Activated CD8-positive, alpha-beta T cell treated with anti-CD3 and anti-CD28 coated beads for 36 hours (primary cell): ENCODE measurements around the gene PACSIN1. TPM values are rescaled to one million over a fixed set of nuclear protein-coding genes. Genes with fewer than 3 reads are reported as not detected.

Experiments
- ATAC-seq: fragments of 200-7000 bp; cut with Tn5 transposase; one replicate; pipeline ENCODE4 v1.10.0; 2021; ENCODE audit warnings: mild to moderate bottlenecking, moderate library complexity
- CTCF ChIA-PET: fragments of 350-600 bp; sonication (Branson Sonifier 250); formaldehyde crosslinking; loops from one replicate; lab custom pipeline; 2021; ENCODE audit warnings: antibody characterized with exemption; lab: Charles Lee
- POLR2A ChIA-PET: fragments of 350-600 bp; sonication (Branson Sonifier 250); formaldehyde crosslinking; loops from one replicate; lab custom pipeline; 2021; ENCODE audit warnings: antibody characterized with exemption; lab: Charles Lee
- DNase-seq: peaks from one replicate; pipeline ENCODE4 v3.0.0-alpha.2; 2020
- H3K27ac Mint-ChIP-seq: one replicate; pipeline ENCODE4 v1.8.0; 2021; ENCODE audit warnings: mild to moderate bottlenecking, mixed read lengths
- H3K27me3 Mint-ChIP-seq: one replicate; pipeline ENCODE4 v1.8.0; 2021; ENCODE audit warnings: mixed read lengths
- H3K36me3 Mint-ChIP-seq: one replicate; pipeline ENCODE4 v1.8.0; 2021; ENCODE audit warnings: low read depth, mixed read lengths
- H3K4me1 Mint-ChIP-seq: one replicate; pipeline ENCODE4 v1.8.0; 2021; ENCODE audit warnings: low read depth, mixed read lengths
- H3K4me3 Mint-ChIP-seq: one replicate; pipeline ENCODE4 v1.8.0; 2021; ENCODE audit warnings: mild to moderate bottlenecking, moderate library complexity, mixed read lengths
- H3K9me3 Mint-ChIP-seq: one replicate; pipeline ENCODE4 v1.8.0; 2021; ENCODE audit warnings: mixed read lengths
- CTCF ChIP-seq: fragments of 200-600 bp; IDR thresholded peaks from one replicate; pipeline ENCODE4 v1.8.0; 2022; ENCODE audit warnings: antibody characterized with exemption, mild to moderate bottlenecking
- intact Hi-C: fragments of 100-400 bp; cut with micrococcal nuclease; formaldehyde crosslinking; loops from one replicate; pipeline ENCODE4 v1.10.0; 2022
- total RNA-seq, 2 experiments: library from RNA; stranded (reverse); gene quantifications; one replicate each; pipeline ENCODE4 v1.2.3, GENCODE V29; 2021

Gene PACSIN1
- total RNA-seq, 2 experiments from 2014 or later, result 0.47 to 0.51 TPM

- no peaks in the 10 kb centered on the region for H3K36me3 Mint-ChIP-seq
- intact Hi-C loops, result no loop called here
- no peaks in the 10 kb centered on the region for H3K9me3 Mint-ChIP-seq
- no peaks in the 10 kb centered on the region for H3K4me1 Mint-ChIP-seq
- no peaks in the 10 kb centered on the region for H3K27me3 Mint-ChIP-seq
- H3K27ac Mint-ChIP-seq, result no peak overlapping the region
- no peak for DNase-seq
- no peak overlapping the region for H3K4me3 Mint-ChIP-seq
- no peak for ATAC-seq
- ChIA-PET POLR2A (no interaction called here), CTCF (interaction anchor here (1.4 to 2.8 kb wide), 2 partner anchors 9 to 90 kb away, joined by 3 to 9 read pairs; no protein-coding TSS in a partner anchor)
- TF ChIP-seq CTCF, result no peak
These were observed 52.9 kb downstream of the PACSIN1 start for GRCh38 chr6:34518669-34519365.

- no peaks in the 10 kb centered on the region for H3K9me3 Mint-ChIP-seq
- H3K36me3 Mint-ChIP-seq, result no peaks in the 10 kb centered on the region
- ChIA-PET CTCF (interaction anchor here (1.4 kb wide), 1 partner anchor 88 kb away, joined by 3 read pairs; no protein-coding TSS in a partner anchor), POLR2A (no interaction called here)
- intact Hi-C loops, result no loop called here
- no peak for ATAC-seq
- no peak overlapping the region for H3K27ac Mint-ChIP-seq
- no peak for DNase-seq
- no peak for TF ChIP-seq CTCF
- no peaks in the 10 kb centered on the region for H3K27me3 Mint-ChIP-seq
- H3K4me3 Mint-ChIP-seq, result no peak overlapping the region
- H3K4me1 Mint-ChIP-seq, result no peaks in the 10 kb centered on the region
These were observed 54.2 kb downstream of the PACSIN1 start for GRCh38 chr6:34519971-34520644.

GRCh38 chr6:34520645-34521462, 55.0 kb downstream of the PACSIN1 start:
- H3K9me3 Mint-ChIP-seq, result no peaks in the 10 kb centered on the region
- POLR2A ChIA-PET, result no interaction called here
- no peak for ATAC-seq
- CTCF ChIA-PET, result interaction anchor here (1.4 kb wide), 1 partner anchor 39 kb away, joined by 3 read pairs; no protein-coding TSS in a partner anchor
- no peaks in the 10 kb centered on the region for H3K4me1 Mint-ChIP-seq
- intact Hi-C loops, result no loop called here
- no peak overlapping the region for H3K4me3 Mint-ChIP-seq
- H3K36me3 Mint-ChIP-seq, result no peaks in the 10 kb centered on the region
- TF ChIP-seq CTCF, result no peak
- no peaks in the 10 kb centered on the region for H3K27me3 Mint-ChIP-seq
- H3K27ac Mint-ChIP-seq, result no peak overlapping the region
- DNase-seq, result no peak

GRCh38 chr6:34521463-34522285, 55.8 kb downstream of the PACSIN1 start:
- DNase-seq, result no peak
- Mint-ChIP-seq H3K27me3 (no peaks in the 10 kb centered on the region), H3K27ac (no peak overlapping the region), H3K36me3 (no peaks in the 10 kb centered on the region), H3K4me3 (no peak overlapping the region), H3K4me1 (no peaks in the 10 kb centered on the region), H3K9me3 (no peaks in the 10 kb centered on the region)
- TF ChIP-seq CTCF, result no peak
- no peak for ATAC-seq
- POLR2A ChIA-PET, result interaction anchor here (1.0 kb wide), 1 partner anchor 16 kb away, joined by 3 read pairs; no protein-coding TSS in a partner anchor
- intact Hi-C loops, result no loop called here
- CTCF ChIA-PET, result interaction anchor here (1.4 kb wide), 1 partner anchor 40 kb away, joined by 3 read pairs; no protein-coding TSS in a partner anchor
